Left lung (tissue), 10 donors: Measurements from ENCODE around the gene CMSS1. TPM values are rescaled to one million over a fixed set of nuclear protein-coding genes. Genes with fewer than 3 reads are reported as not detected.

Experiments
- ATAC-seq: fragments of 200-7000 bp; cut with Tn5 transposase; one replicate; pipeline ENCODE4 v1.9.1; 2020; ENCODE audit warnings: moderate library complexity
- DNase-seq, 4 donors: peaks; one replicate each; pipeline ENCODE4 v3.0.0-alpha.2; 2013 to 2020
- H3K27ac ChIP-seq, 2 donors: fragments of 200-600 bp; sonication (generic) in 1 of 2; one replicate each; pipeline versions ENCODE4 v1.5.0 to v1.8.0; 2020 to 2021
- H3K27me3 ChIP-seq, 2 donors: fragments of 200-600 bp; sonication (generic) in 1 of 2; one replicate each; pipeline versions ENCODE4 v1.5.0 to v1.8.0; 2020 to 2021
- H3K36me3 ChIP-seq, 2 donors: fragments of 200-600 bp; sonication (generic) in 1 of 2; one replicate each; pipeline versions ENCODE4 v1.5.0 to v1.8.0; 2020 to 2021
- H3K4me1 ChIP-seq, 2 donors: fragments of 200-600 bp; one replicate each; pipeline ENCODE4 v1.8.0; 2021
- H3K4me3 ChIP-seq, 2 donors: fragments of 200-600 bp; sonication (generic) in 1 of 2; one replicate each; pipeline versions ENCODE4 v1.5.0 to v1.8.0; 2020 to 2021; ENCODE audit warnings: mild to moderate bottlenecking in 1 of 2
- H3K9me3 ChIP-seq, 2 donors: fragments of 200-600 bp; sonication (generic) in 1 of 2; one replicate each; pipeline versions ENCODE4 v1.5.0 to v1.8.0; 2020 to 2021
- intact Hi-C, 2 donors: fragments of 100-400 bp; cut with DNase I; formaldehyde crosslinking; loops; one replicate each; pipeline versions ENCODE4 v1.11.2 to v1.14.2; 2022
- polyA plus RNA-seq, 6 donors: library from polyadenylated mRNA; unstranded; fragments of 120-200 nt; gene quantifications; one replicate each; pipeline ENCODE4 v1.2.1, GENCODE V29; 2013; ENCODE audit not compliant: insufficient read length in 6 of 6
- total RNA-seq, 2 donors: library from RNA; stranded (reverse); fragmentation: NEBNext Ultra II Directional; extraction: Animal tissue kit (Norgen Biotek cat#: 25700); gene quantifications; one replicate each; pipeline ENCODE4 v1.2.1, GENCODE V29; 2021
- TF ChIP-seq, protein P1 (sequence below), 2 donors: fragments of 200-600 bp; sonication (generic) in 1 of 2; IDR thresholded peaks; one replicate each; pipeline versions ENCODE4 v1.5.0 to v1.8.0; 2021; ENCODE audit warnings: antibody characterized with exemption in 2 of 2
- donor health status: DM: no; HTN: yes; CAD: no.
- donor health status: DM: no; HTN: no; CAD: no.

CMSS1 gene
- total and polyA plus RNA-seq, 8 donors = 13.4 to 51.0 (median 41.8) TPM

DNA sequence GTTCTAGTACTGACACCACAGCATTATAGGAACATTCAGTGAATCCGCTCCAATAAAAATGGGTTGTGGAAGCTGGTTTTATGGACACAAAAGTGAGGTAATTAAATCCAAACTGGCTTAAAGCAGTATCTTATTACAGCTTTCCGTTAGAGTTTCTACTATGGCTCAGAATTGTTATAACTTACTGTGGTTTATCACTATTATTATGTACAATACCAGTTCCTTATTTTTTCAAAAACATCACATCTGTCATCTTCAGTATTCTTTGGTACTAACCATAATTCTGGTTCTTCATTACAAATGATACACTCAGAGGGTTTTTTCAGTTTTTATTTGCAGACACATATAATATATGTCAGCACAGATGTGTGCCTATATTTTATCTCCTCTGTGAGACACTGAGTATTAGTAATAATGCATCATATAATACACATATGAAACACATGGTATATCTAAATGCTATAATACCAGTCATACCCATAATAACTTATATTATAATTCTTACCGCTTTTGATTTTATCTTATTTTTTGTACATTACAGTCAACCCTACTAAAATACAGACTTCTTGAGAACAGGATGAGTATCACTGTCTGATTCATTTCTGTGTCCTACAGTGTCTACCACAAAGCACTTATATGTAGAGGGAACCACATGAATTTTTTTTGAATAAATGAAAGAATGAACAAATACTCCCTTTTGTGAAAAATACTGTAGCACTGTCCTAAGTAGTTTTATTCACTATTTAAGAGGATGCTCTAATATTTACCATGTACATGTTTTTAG is 39.0 kb downstream of the CMSS1 start:
- Histone ChIP-seq H3K4me3 (no peak overlapping the region), H3K4me1 (peaks cover 12 to 13% of the 10 kb centered on the region in 2 donors), H3K27ac (no peak overlapping the region), H3K36me3 (no peaks in the 10 kb centered on the region), H3K27me3 (no peaks in the 10 kb centered on the region), H3K9me3 (no peaks in the 10 kb centered on the region)
- intact Hi-C loops = no loop called here
- DNase-seq (no peak), ATAC-seq (no peak)
- TF ChIP-seq, protein P1, sequence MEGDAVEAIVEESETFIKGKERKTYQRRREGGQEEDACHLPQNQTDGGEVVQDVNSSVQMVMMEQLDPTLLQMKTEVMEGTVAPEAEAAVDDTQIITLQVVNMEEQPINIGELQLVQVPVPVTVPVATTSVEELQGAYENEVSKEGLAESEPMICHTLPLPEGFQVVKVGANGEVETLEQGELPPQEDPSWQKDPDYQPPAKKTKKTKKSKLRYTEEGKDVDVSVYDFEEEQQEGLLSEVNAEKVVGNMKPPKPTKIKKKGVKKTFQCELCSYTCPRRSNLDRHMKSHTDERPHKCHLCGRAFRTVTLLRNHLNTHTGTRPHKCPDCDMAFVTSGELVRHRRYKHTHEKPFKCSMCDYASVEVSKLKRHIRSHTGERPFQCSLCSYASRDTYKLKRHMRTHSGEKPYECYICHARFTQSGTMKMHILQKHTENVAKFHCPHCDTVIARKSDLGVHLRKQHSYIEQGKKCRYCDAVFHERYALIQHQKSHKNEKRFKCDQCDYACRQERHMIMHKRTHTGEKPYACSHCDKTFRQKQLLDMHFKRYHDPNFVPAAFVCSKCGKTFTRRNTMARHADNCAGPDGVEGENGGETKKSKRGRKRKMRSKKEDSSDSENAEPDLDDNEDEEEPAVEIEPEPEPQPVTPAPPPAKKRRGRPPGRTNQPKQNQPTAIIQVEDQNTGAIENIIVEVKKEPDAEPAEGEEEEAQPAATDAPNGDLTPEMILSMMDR (IDR thresholded peaks at IDR 0.05) = no peak

DNA sequence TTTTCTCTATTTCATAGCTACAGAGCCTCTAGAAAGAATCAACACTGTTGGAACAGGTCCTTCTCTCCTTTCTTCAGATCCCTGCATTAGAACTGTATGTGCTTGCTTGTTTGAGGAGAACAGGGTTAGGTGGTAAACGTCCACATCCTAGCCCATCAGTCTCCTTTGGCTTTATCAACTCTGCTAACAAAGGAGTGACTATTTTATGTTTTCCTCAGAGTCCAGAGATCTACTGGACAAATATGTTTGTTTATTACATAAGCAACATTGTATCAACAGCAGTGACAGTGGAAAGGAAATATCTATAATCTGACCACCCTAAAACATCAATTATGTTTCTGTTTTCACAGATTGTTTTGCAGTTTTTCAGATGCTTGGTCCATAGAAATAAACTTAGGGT is 39.6 kb downstream of the CMSS1 start:
- no peaks in the 10 kb centered on the region for H3K36me3 ChIP-seq

DNA sequence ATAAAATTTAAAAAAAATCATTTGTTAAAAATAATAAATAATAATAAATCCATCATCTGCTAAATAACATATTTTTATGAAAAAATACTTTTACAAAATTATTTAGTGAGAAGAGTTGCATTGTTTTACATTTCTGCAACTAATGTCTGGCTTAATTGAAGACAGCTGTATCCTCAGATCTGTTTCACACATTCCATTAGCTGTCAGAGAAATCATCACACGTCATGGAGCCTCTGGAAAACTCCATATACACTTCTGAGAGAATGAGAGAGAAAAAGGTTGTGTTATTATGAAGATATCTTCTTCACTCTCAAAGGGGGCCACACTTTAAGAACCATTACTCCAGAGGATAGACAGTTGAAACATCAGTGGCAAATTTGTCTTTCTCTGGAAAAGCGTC is 40.8 kb downstream of the CMSS1 start:
- DNase-seq (no peak), ATAC-seq (no peak)
- intact Hi-C loops = no loop called here
- Histone ChIP-seq H3K27me3 (no peaks in the 10 kb centered on the region), H3K4me1 (peaks cover 12 to 13% of the 10 kb centered on the region in 2 donors), H3K4me3 (no peak overlapping the region), H3K27ac (peak overlapping the region in 1 of 2 donors; percentile 76), H3K9me3 (no peaks in the 10 kb centered on the region), H3K36me3 (no peaks in the 10 kb centered on the region)
- TF ChIP-seq, protein P1 (IDR thresholded peaks at IDR 0.05) = no peak

More for the DNA sequence above, 39.6 kb downstream of the CMSS1 start:
- DNase-seq = no peak
- Histone ChIP-seq H3K27ac (no peak overlapping the region), H3K4me3 (no peak overlapping the region), H3K27me3 (no peaks in the 10 kb centered on the region), H3K9me3 (no peaks in the 10 kb centered on the region), H3K4me1 (peaks cover 12 to 13% of the 10 kb centered on the region in 2 donors)
- intact Hi-C loops = no loop called here
- no peak for ATAC-seq
- TF ChIP-seq, protein P1 (IDR thresholded peaks at IDR 0.05) = no peak

DNA sequence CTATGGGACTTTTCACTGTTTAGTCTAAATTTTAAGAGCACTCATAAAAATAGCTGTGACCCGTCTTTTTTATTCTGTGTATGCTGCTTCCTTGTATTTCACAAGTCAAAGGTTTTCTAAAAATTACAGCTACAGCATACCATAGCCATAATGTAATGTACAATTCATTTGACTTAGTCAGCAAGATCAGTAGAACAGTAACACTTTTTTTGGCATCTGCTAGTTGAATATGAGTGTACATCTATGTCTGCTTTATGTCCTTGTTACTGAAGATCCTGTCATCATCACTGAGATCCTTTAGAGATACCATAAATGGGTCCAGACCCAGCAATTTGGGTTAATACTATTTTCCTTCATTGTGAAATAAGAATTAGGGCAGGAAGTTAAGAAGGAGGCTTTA is 42.2 kb downstream of the CMSS1 start:
- peak; percentile 76 for ATAC-seq
- Histone ChIP-seq H3K27me3 (no peaks in the 10 kb centered on the region), H3K36me3 (no peaks in the 10 kb centered on the region), H3K4me1 (peaks cover 12 to 13% of the 10 kb centered on the region in 2 donors), H3K4me3 (no peak overlapping the region), H3K9me3 (no peaks in the 10 kb centered on the region), H3K27ac (peak overlapping the region; percentile 0 to 76)
- intact Hi-C loops = no loop called here
- TF ChIP-seq, protein P1 (IDR thresholded peaks at IDR 0.05) = no peak
- peak in 2 of 4 donors; percentile 50 to 69 for DNase-seq

DNA sequence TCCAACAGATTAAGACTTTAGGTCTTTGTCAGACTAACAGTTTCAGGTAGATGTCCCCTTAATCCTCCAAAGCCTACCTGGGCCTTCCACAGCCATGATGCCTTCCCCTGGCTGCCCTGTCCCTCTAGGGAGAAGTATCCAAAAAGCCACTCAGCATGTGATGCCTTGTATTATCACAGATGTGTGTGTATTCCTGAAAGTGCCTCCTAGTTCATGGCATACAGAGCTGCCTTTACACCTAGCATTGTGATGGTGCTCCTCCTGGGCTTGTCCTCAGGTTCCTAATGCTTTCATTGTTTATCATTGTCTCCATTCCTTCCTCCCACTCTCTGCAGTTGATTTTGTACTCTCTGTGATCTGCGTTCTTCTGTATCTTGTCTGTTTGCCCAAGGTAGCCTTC is 43.6 kb downstream of the CMSS1 start:
- ATAC-seq (no peak), DNase-seq (no peak)
- peaks cover 13 to 14% of the 10 kb centered on the region in 2 donors for H3K4me1 ChIP-seq
- H3K9me3 ChIP-seq = no peaks in the 10 kb centered on the region
- intact Hi-C loops = no loop called here
- no peaks in the 10 kb centered on the region for H3K36me3 ChIP-seq
- TF ChIP-seq, protein P1 (IDR thresholded peaks at IDR 0.05) = no peak
- no peaks in the 10 kb centered on the region for H3K27me3 ChIP-seq
- no peak overlapping the region for H3K4me3 ChIP-seq
- peak overlapping the region in 1 of 2 donors; percentile 76 for H3K27ac ChIP-seq
